Gastrocnemius medialis (tissue), 4 donors: ENCODE results near the gene CFAP92. TPM values are rescaled to one million over a fixed set of nuclear protein-coding genes. Genes with fewer than 3 reads are reported as not detected.

ENCODE experiments used
- ATAC-seq, 2 donors: fragments of 150-250 bp; one replicate each; pipeline ENCODE4 v1.9.1; 2016
- DNase-seq, 2 donors: peaks; one replicate each; pipeline ENCODE4 v3.0.0-alpha.2; 2019
- H3K27ac ChIP-seq, 4 donors: fragments of 200-600 bp; sonication (generic); 1 replicate in 1 of 4; 2 replicates in 3 of 4; pipeline ENCODE4 v1.5.1; 2016 to 2018; ENCODE audit warnings: mild to moderate bottlenecking in 2 of 4, moderate library complexity in 1 of 4
- H3K27me3 ChIP-seq, 3 donors: fragments of 200-600 bp; sonication (generic) in 2 of 3; 1 replicate in 1 of 3; 2 replicates in 2 of 3; pipeline versions ENCODE4 v1.5.1 to v1.6.0; 2016 to 2019; ENCODE audit warnings: mild to moderate bottlenecking in 1 of 3, moderate library complexity in 1 of 3
- H3K36me3 ChIP-seq, 2 donors: fragments of 200-600 bp; sonication (generic) in 1 of 2; one replicate each; pipeline ENCODE4 v1.5.1; 2017 to 2018
- H3K4me1 ChIP-seq, 2 donors: fragments of 200-600 bp; sonication (generic) in 1 of 2; one replicate each; pipeline ENCODE4 v1.5.1; 2016 to 2017; ENCODE audit warnings: mild to moderate bottlenecking in 2 of 2
- H3K4me3 ChIP-seq, 4 donors: fragments of 200-600 bp; sonication (generic) in 3 of 4; 1 replicate in 1 of 4; 2 replicates in 3 of 4; pipeline ENCODE4 v1.5.1; 2016 to 2019; ENCODE audit warnings: mild to moderate bottlenecking in 2 of 4
- H3K9me3 ChIP-seq, 3 donors: fragments of 200-600 bp; sonication (generic) in 2 of 3; 1 replicate in 1 of 3; 2 replicates in 2 of 3; pipeline ENCODE4 v1.5.1; 2016 to 2019
- CTCF ChIP-seq, 5 experiments: fragments of 450-650 bp in 3 of 5; fragments of 200-600 bp in 2 of 5; sonication (generic) in 2 of 5; IDR thresholded peaks in 4 of 5; conservative IDR thresholded peaks in 1 of 5; 1 replicate in 4 of 5; 2 replicates in 1 of 5; pipeline ENCODE4 v1.5.1; 2016 to 2019; ENCODE audit warnings: antibody characterized with exemption in 5 of 5, mild to moderate bottlenecking in 3 of 5, moderate library complexity in 3 of 5
- POLR2A ChIP-seq, 2 donors: fragments of 450-650 bp; IDR thresholded peaks; one replicate each; pipeline ENCODE4 v1.6.1; 2017; ENCODE audit warnings: antibody characterized with exemption in 2 of 2, mild to moderate bottlenecking in 2 of 2, moderate library complexity in 2 of 2
- in situ Hi-C, 4 donors: fragments of 200-750 bp; cut with MboI; loops; one replicate each; pipeline versions ENCODE4 v1.15.0 to v1.8.0; 2017; ENCODE audit warnings: low sequenced_read_pairs in 4 of 4
- intact Hi-C: fragments of 100-400 bp; cut with DNase I; formaldehyde crosslinking; loops from one replicate; pipeline ENCODE4 v1.15.1; 2023; ENCODE audit warnings: low total_unique reads
- total RNA-seq, 4 donors: library from RNA; depleted of rRNA; stranded (reverse); fragments of >200 nt; gene quantifications; one replicate each; pipeline versions ENCODE4 v1.1.0 to v1.2.3, GENCODE V29; 2016

The CFAP92 gene
- total RNA-seq, 4 donors from 2014 or later: 0.07 to 0.34 (median 0.20) TPM; not detected in 1

- H3K9me3 ChIP-seq: no peaks in the 10 kb centered on the region
- in situ Hi-C loops (loop anchor here in 2 of 4 donors (10.0 to 25.0 kb wide), 2 partner anchors 113 to 271 kb away; partner anchors contain the start of gene COPG1 (in 1 of the 2)), intact Hi-C loops (no loop called here)
- peaks cover 11 to 21% of the 10 kb centered on the region in 2 donors for H3K4me1 ChIP-seq
- H3K36me3 ChIP-seq: no peaks in the 10 kb centered on the region
- no peak overlapping the region for H3K27ac ChIP-seq
- H3K27me3 ChIP-seq: no peaks in the 10 kb centered on the region
- no peak for DNase-seq
- no peak overlapping the region for H3K4me3 ChIP-seq
- no peak for ATAC-seq
- TF ChIP-seq POLR2A (IDR thresholded peaks at IDR 0.05): no peak
- no peak for TF ChIP-seq CTCF (IDR thresholded peaks at IDR 0.05 in 4 of 5, conservative IDR thresholded peaks at IDR 0.05 in 1 of 5)
Measured at GRCh38 chr3:128973988-128974564, 19.8 kb downstream of the CFAP92 start.

- H3K36me3 ChIP-seq: no peaks in the 10 kb centered on the region
- intact Hi-C loops (no loop called here), in situ Hi-C loops (loop anchor here in 2 of 4 donors (10.0 to 25.0 kb wide), 2 partner anchors 116 to 273 kb away; partner anchors contain the start of gene COPG1 (in 1 of the 2))
- ATAC-seq: peak; percentile 95 to 99
- peak; percentile 59 to 81 for DNase-seq
- H3K9me3 ChIP-seq: no peaks in the 10 kb centered on the region
- no peak overlapping the region for H3K4me3 ChIP-seq
- H3K27me3 ChIP-seq: no peaks in the 10 kb centered on the region
- H3K27ac ChIP-seq: peak overlapping the region; percentile 18 to 71 (median 42)
- H3K4me1 ChIP-seq: peaks cover 11 to 21% of the 10 kb centered on the region in 2 donors
- no peak for TF ChIP-seq CTCF (IDR thresholded peaks at IDR 0.05 in 4 of 5, conservative IDR thresholded peaks at IDR 0.05 in 1 of 5)
- TF ChIP-seq POLR2A (IDR thresholded peaks at IDR 0.05): no peak
Measured at GRCh38 chr3:128971421-128972100, 22.3 kb downstream of the CFAP92 start.

- Histone ChIP-seq H3K36me3 (no peaks in the 10 kb centered on the region), H3K9me3 (no peaks in the 10 kb centered on the region), H3K27ac (peak overlapping the region in 1 of 4 donors; percentile 37), H3K27me3 (no peaks in the 10 kb centered on the region), H3K4me3 (no peak overlapping the region), H3K4me1 (peaks cover 11 to 21% of the 10 kb centered on the region in 2 donors)
- ATAC-seq: no peak
- TF ChIP-seq POLR2A (IDR thresholded peaks at IDR 0.05) (no peak), CTCF (IDR thresholded peaks at IDR 0.05 in 4 of 5, conservative IDR thresholded peaks at IDR 0.05 in 1 of 5) (no peak)
- intact Hi-C loops (loop anchor here (1.0 kb wide), 1 partner anchor 275 kb away; no protein-coding TSS in a partner anchor), in situ Hi-C loops (loop anchor here in 2 of 4 donors (10.0 to 25.0 kb wide), 2 partner anchors 117 to 274 kb away; partner anchors contain the start of gene COPG1 (in 1 of the 2))
- DNase-seq: no peak
Measured at GRCh38 chr3:128970740-128971047, 23.2 kb downstream of the CFAP92 start.

- ATAC-seq (no peak), DNase-seq (no peak)
- no peaks in the 10 kb centered on the region for H3K27me3 ChIP-seq
- H3K36me3 ChIP-seq: no peaks in the 10 kb centered on the region
- peaks cover 11 to 21% of the 10 kb centered on the region in 2 donors for H3K4me1 ChIP-seq
- in situ Hi-C loops: loop anchor here (5.0 to 25.0 kb wide), 3 partner anchors 117 to 275 kb away; partner anchors contain the start of gene COPG1 (in 3 of the 4)
- H3K4me3 ChIP-seq: no peak overlapping the region
- TF ChIP-seq CTCF (IDR thresholded peaks at IDR 0.05 in 4 of 5, conservative IDR thresholded peaks at IDR 0.05 in 1 of 5): peak; percentile 74 to 94 (median 81)
- no peak for TF ChIP-seq POLR2A (IDR thresholded peaks at IDR 0.05)
- no peak overlapping the region for H3K27ac ChIP-seq
- intact Hi-C loops: loop anchor here (1.0 kb wide), 1 partner anchor 275 kb away; no protein-coding TSS in a partner anchor
- no peaks in the 10 kb centered on the region for H3K9me3 ChIP-seq
Measured at GRCh38 chr3:128969993-128970739, 23.7 kb downstream of the CFAP92 start.
